NCI-H69 (cell line): ENCODE results near the gene P4HB.
A peak's percentile ranks its signal among the peaks of the same experiment; 100 is the strongest.
"Not testable (repeated sequence)": the region's sequence is repeated elsewhere in the genome, so short reads cannot be mapped to it uniquely, and the experiment has no call there.

ENCODE experiments used
- DNase-seq: peaks from one replicate; lab custom pipeline; 2025; lab: John Stamatoyannopoulos, UW

P4HB gene

DNA sequence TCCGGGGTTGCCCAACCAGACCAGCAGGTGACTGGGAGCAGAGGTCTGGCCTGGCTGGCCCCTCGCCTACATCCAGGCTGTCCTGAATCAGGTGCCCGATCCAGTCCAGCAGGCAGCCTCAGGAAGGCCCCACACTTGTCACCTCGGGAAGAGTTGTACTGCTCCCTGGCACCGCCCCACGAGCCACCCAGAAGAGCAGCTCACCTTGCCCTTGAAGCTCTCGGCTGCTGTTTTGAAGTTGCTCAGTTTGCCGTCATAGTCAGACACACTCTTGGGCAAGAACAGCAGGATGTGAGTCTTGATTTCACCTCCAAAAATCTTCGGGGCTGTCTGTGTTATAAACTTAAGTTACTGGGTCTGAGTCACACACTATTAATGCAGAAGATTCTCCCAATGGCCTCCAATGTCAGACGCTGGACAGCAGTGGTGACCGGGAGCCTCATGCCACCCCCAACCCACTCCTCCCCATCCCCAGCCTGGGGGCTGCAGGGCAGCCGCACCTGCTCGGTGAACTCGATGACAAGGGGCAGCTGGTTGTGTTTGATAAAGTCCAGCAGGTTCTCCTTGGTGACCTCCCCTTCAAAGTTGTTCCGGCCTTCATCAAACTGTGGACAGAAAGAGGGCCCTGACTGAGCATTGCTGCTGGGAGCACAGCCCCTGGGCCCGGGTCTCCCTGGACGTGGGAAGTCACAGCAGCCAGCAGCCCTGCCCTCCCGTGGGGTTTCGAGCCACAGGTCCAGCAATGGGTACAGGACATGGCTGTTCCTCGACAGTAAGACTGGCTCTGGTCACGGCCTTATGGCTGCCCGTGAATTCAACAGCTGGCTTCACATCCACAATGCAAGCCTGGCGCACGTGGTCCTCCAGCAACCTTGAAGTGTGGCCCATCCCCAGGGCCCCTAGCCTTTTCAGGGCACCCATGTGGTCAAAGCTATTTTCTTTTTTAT is 13.3 kb downstream of the P4HB start:
- no peak for DNase-seq

DNA sequence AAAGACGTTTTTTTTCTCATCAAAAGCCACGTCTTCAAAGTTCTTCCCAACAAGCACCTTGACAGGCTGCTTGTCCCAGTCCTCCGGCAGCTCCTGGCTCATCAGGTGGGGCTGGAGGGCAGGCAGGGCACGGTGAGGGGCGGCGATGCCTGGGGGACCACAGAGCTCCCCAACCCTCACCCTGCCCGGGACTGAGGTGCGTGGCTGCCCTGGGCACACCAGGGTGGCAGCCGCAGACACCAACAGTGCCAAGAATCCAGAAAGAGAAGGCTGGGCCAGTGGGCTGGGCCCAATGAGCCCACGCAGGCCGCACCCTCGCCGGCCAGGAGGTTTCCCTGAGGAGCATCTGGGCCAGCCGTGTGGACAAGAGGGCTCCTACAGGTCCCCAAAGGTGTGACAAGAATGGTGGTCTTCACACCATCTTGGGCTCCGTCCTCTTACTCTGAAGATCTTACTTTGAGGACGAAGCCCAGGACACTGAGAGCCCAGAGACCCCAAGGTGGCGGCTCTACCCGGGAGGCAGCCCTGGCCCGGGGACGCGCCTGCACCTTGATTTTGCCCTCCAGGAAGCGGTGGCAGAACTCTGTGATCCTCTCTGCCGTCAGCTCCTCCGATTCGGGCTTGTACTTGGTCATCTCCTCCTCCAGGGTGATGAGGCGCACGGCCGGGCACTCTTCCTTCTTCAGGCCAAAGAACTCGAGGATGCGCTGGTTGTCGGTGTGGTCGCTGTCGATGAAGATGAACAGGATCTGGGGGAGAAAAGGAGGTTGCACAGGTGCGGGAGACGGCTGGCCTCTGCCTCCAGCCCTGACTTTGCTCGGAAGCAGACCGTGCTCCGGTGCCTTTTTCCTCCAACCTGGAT is 14.2 kb downstream of the P4HB start:
- DNase-seq = no peak

DNA sequence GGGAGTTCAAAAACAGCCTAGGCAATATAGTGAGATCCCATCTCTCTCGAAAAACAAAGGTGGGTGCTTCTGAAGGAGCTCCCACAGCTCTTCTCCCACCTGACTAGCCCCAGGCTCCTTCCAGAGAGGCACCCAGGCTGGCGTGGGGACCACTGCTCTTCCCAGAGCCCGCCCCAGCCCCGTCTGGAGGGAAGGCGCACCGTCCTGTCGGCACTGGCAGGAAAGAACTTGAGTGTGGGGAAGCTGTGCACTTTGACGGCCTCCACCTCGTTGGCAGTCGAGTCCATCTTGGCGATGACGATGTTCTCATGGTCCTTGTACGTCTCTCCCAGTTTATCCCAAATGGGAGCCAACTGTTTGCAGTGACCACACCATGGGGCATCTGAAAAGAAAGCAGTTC is 15.0 kb downstream of the P4HB start:
- no peak for DNase-seq

DNA sequence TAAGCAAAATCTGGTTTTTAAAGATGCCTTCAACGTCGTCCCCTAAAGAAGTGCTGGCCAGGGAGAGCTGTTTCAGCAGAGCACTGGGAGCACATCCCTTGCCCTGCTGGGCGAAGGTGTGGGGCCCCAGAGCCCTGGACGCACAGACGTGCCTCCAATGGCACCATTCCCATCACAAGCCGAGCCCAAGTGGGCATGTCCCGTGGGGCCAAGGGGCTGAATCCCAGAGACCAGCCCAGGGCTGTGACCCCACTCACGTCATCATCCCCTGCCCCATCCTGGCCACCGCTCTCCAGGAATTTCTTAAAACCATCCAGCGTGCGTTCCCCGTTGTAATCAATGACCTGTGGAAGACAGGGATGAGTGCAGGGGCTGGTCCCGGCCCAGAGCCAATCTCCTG is 15.4 kb downstream of the P4HB start:
- DNase-seq = no peak

DNA sequence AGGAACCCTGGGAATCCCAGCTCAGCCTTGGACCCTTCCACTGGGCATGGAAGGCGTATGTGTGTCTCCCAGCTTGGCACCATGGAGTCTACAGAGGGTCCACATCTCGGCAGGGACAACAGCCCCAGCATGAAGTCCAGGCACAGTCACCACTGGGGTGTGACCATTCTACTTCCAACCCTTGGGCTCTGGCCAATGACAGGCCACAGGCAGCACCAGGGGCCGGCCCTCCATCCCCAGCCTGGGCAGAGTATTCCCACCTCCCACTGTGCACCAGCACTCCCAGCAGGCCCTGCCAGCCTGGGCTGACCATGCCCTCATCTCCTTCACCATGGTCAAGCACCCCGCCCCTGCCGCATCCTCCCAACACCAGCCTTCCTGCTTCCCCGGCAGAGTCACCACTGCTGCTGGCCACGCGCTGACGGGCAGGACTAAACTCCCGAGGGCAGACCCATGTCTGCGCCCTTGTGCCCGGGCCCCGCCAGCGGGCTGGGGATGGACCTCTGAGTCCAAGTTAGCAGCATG is 15.9 kb downstream of the P4HB start:
- DNase-seq = no peak

DNA sequence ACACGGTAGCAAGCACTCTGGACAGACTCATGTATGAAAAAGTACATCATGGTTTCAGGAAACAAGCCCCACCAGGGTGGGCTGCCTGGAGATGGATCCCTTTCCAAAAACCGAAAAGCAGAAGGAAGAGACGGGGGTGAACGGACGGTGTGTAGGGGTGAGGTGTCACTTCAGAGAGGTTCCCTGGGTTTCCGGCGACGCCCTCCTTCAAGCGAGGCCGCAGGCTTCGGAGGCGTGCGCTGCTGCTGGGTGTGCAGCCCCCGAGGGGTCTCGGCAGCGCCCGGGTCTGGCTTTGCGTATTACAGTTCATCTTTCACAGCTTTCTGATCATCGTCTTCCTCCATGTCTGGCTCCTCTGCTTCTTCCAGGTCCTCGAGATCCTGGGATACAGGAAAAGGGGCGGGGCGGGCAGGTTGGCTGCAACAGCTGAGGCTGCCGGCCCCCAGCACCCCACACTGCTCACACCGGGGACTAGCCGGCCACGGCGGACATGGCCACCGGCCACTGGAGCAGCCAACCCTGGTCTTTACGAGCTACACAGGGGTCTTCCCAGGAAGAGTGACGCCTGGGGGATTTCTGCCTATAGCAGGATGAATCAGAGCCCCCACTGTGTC is 16.5 kb downstream of the P4HB start:
- DNase-seq = no peak

DNA sequence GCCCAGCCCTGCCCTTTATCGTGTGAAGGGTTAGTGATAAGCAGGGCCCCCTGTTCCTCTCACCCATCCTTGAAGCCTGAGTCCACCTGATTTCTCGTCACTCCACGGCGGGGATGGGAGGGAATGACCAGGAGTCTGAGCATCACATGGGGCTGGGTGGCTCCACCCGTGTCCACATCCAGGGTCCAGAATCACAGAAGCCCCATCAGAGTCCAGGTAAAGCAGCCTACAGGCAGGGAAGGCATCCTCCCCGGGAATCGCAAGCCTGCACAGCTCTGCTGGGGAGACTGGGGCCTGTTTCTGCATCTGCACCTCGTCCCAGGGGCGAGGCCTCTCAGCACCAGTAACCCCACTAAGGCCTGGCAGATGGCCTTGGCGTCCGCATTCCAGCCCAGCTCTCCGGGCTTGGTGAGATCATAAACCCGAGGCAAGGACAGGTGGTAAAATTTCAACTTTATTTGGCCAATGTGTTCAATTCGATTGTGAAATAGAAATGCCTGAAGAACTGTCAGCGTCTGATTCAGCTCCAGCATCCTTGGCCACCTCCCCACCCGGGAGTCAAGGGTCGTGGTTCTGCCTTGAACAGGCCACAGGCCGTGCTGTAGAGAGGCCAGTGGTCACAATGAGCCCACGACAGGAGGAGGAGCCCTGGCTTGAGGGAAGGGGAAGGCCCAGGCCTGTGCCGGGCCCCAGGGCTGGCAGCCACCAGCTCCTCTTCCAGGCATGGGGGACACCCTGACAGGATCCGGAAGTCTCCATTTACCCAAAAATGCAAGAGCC is 17.4 kb downstream of the P4HB start:
- no peak for DNase-seq

DNA sequence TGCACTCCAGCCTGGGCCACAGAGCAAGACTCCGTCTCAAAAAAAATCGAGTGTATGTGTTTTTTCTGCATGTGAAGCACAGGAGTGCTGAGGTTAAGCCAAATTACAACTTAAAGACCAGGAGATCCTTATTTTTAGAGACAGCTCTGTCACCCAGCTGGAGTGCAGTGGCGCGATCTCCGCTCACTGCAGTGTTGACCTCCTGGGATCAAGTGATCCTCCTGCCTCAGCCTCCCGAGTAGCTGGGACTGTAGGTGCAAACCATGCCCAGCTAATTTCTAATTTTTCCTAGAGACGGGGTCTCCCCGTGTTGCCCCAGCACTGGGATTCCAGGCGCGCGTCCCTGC is 18.0 kb downstream of the P4HB start:
- no peak for DNase-seq

DNA sequence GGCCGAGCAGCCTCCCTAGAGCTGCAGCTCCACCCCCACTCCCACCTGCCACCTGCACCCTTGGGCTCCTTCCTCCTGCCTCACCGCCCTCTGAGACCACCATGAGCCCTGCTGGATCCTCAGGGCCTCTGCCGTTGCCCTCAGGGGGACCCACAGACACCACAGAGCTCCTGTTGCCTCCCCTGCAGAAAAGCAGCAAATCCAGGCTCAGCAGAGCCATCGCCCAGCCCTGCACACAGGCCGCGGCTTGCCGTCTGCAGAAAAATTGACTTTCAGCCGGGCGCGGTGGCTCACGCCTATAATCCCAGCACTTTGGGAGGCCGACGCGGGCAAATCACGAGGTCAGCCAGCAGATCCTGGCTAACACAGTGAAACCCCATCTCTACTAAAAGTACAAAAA is 18.5 kb downstream of the P4HB start:
- no peak for DNase-seq

DNA sequence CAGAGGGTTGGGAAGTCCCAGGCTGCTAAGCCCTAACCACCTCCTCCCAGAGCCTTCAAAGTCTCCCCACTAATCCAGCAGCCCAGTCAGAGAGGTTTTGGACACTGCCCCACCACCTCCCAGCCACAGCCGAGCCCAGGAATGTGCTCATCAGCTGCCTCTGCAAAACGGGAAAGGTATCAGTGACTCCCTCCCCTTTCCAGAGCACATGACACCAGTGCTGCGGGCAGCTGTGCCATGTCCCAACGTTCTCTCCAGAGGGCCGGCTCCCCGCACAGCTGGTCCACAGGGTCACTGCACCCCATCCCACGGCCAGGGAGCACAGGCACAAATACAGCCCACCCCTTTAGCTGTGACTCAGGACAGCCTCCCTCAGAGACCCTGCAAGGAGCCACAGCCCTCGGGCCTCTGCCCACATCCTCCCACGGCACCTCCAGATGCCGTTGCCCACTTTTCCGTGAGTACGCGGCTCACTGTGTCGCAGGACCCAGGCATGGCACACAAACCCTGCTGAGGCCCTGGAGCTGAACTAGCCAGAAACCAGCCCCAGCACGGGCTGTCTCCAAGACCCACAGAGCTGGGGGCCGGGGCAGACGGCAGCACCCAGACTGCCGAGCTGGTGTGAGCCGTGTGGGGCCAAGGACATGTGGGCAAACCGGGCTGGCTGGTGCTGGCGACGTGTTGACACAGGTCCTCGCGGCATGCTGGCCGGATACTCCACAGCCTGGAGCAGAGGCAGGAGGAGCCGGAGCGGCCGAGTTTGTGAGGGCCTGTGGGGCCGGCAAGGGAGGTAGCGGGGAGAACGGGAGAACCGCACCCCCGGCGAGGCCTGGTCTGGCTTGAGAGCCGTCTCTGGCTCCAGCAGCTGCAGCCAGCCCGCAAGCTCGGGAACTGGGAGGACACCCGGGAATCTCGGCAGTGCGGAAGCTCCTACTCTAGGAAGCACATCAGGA is 19.2 kb downstream of the P4HB start:
- DNase-seq = no peak

DNA sequence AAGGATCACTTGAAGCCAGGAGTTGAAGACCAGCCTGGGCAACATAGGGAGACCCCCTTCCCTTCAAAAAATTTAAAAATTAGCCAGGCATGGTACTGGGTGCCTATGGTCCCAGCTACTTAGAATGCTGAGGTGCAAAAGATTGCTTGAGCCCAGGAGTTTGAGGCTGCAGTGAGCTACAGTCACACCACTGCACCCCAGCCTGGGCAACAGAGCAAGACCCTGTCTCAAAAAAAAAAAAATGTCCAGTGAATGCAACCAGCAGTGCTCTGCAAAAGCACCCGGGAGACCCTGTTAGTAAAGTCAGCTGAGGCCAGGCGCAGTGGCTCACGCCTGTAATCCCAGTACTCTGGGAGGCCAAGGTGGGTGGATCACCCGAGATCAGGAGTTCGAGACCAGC is 20.3 kb downstream of the P4HB start:
- DNase-seq = not testable (repeated sequence)

DNA sequence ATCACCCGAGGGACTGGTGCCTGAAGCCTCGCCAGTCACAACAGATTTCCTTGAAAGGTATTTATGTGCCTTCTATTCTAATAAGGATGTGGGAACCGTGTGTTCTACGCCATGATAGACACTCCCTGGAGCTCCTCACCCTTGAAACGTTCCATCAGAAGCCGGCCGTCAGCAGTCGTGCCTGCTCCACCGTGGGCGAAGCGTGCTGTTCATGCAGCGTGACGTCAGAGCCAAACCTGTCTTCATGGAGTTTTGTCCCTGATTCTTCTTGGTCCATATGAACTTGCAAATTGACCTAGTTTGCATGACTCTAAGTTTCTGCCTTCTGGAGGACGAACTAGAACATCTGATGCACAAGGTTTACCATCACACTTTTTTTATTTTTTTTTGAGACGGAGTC is 21.0 kb downstream of the P4HB start:
- DNase-seq = no peak

DNA sequence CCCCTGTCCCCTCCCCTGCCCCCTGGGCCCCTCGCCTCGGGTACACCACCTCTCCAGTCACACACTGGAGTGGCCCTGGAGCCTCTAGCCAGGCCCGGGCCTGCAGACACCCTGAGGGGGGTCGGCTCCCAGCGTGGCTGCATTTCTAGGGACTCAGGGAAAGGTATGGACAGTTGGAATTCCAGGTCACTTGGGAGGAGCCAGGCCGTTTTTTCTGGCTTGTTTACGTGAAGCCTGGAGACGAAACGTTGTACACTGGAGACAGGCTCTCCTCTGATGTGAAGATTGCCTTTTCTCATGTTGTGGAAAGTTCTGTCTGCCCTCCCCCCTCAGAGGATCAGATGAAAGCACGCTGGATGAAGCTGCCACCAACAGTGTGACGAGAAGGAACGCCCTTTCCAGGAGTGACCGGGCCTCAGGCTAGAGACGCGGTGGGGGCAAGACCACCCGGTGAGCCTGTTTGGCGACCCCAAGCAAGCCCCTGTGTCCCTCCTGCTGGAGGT is 21.5 kb downstream of the P4HB start:
- DNase-seq = no peak

DNA sequence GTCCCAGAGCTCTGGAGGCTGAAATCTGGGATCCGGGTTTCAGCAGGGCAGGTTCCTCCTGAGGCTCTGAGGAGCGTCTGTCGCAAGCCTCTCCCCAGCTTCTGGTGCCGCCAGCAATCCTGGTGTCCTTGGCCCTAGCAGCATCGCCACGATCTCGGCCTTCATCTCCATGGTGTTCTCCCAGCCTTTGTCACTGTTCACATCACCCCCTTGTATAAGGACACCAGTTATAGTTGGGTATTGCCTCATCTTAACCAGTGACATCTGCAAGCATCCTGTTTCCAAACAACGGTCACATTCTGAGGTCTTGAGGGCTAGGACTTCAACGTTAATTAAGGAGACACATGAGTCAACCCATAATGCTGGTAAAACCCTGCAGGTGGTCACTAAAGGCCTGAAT is 22.7 kb downstream of the P4HB start:
- no peak for DNase-seq

DNA sequence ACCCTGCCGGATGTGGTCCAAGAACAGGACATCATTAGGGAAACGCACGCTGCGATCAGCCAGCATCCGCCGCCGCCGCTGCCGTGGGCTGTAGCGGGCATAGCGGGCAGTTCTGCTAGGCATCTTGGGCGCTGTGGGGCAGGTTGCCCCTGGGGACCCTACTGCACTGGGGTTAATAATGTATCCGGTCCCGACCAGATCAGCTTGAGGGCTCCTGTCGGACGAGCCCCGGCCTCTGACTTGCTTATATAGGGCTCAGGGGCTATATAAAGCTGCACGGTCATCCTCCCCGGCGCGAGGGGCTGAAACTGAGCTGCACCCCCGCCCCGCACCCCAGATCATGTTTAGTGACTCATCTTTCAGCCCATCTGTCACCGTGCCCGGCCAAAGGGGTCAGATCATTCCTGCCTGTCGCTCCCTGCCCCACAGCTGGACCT is 25.5 kb downstream of the P4HB start, which contains the start of gene PPP1R27:
Gene PPP1R27, minus strand, starts transcription at position 220 of the 437 bp plus-strand sequence. Its CDS starts 97 bp downstream, at position 123.
- DNase-seq = no peak

DNA sequence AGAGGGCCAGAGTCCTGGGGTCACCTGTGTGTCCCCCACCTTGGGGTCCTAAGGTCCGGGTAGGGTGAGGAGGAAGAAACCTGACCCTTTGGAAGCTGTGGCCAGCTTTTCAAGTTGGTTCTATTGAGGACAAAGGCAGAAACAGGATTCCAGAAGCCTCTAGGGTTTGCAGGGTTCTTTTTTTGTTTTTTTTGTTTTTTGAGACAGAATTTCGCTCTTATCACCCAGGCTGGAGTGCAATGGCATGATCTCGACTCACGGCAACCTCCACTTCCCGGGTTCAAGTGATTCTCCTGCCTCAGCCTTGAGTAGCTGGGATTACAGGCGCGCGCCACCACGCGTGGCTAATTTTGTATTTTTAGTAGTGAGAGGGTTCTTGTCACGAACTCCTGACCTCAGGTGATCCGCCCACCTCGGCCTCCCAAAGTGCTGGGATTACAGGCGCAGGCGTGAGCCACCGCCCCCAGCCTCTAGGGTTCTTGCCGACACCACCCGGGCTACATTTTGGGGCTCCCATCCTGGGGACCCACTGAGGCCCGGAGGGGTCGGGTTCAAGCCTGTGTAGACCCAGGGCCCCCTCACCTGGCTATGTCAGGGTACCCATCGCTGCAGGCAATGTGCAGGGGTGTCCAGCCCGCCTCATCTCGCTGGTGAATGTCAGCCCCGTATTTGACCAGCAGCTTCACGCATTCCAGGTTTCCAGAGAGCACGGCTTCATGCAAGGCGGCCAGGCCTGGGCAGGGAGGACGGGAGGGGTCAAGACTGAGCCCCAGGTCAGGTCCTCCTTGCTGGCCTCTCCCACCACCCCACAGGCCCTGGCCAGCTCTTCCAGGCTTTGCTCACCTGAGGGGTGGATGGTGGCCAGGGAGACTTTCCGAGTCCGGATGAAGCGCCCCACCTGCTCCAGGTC is 26.2 kb downstream of the P4HB start:
- DNase-seq = no peak

DNA sequence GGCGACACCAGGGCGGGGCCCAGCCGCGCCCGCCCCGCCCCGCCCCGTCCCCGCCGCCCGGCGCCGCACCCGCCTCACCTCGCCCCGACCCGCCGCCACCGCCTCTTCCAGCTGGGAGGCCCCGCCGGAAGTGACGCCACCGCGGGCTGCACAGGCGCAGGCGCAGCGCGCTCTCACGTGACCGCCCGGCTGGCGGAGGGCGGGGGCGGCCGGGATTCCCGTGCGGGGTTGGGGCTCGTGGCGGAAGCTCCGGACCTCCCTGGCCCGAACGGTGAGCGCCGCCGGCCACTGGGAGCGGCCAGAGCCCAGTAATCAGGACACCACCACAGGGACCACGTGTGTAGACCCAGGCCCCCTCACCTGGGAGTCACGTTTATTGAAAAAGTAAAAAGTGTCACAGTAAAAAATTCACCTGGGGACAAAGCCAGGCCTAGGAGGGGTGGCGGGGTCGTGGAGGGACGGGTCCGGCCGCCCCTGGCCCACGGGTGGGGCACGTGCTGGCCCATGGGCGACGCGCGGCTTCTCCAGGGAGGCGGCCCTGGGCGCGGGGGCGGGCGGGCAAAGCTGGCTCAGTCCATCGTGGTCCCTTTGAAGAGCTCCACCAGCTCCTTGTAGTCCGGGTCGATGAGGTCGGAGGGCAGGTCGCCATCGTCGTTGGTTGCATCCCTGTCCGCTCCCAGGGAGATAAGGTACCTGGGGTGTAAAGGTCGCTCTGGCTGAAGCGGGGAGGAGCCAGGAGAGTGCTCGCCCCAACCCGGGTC is 27.0 kb downstream of the P4HB start, which contains the start of gene MCRIP1:
Gene MCRIP1, minus strand, starts transcription at position 132 of the 761 bp plus-strand sequence. CDS start 8,785 bp downstream, outside the sequence.
- peak; percentile 99 for DNase-seq

DNA sequence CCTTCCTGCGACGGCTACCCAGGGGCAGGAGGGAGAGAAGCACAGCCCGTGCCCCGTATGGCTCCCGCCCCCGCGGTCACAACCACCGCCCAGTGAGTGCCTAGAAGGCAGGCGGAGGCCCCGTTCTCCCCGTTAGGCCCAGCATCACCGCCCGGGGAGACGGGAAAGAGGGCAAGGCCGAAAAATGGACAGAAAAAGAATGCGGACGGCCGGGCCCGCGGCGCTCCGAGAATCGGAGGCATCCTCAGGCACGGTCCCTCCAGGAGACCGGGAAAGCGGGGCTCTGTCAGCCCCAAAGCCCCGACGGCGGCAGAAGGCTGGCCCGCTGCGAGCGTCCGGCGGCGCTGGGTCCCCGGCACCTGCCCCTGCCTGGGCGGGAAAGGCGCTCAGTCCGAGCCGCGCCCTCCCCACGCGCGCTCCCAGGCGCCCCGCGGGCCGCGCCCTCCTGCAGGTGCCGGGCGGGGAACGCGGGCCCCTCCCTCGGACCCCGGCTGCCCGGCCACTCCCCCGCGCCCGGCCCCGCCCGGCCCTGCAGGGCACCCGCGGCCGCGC is 27.7 kb downstream of the P4HB start:
- peak; percentile 77 for DNase-seq
